HepG2 (cell line): Measurements from ENCODE around the gene DCDC2. TPM values are rescaled to one million over a fixed set of nuclear protein-coding genes. Genes with fewer than 3 reads are reported as not detected.

Source experiments
- CHCHD3 ChIP-seq: sonication (generic); formaldehyde crosslinking; IDR thresholded peaks from 2 replicates; pipeline ENCODE4 v1.8.0; 2022; ENCODE audit warnings: mild to moderate bottlenecking, missing genetic modification reagents, moderate library complexity
- MATR3 ChIP-seq: sonication (generic); formaldehyde crosslinking; IDR thresholded peaks from 2 replicates; pipeline ENCODE4 v1.4.0; 2020; ENCODE audit warnings: missing genetic modification reagents
- MEIS1 ChIP-seq: sonication (generic); formaldehyde crosslinking; IDR thresholded peaks from 2 replicates; pipeline ENCODE4 v1.9.0; 2021; ENCODE audit warnings: mild to moderate bottlenecking, missing genetic modification reagents, moderate library complexity, borderline replicate concordance
- NCOR1 ChIP-seq: fragments of 200-600 bp; sonication (generic); IDR thresholded peaks from 2 replicates; pipeline ENCODE4 v1.7.0; 2017; ENCODE audit warnings: antibody characterized with exemption, low read length, borderline replicate concordance
- NFE2 ChIP-seq: sonication (generic); formaldehyde crosslinking; IDR thresholded peaks from 2 replicates; pipeline ENCODE4 v1.4.0; 2020; ENCODE audit warnings: missing genetic modification reagents
- NR3C1 ChIP-seq: sonication (generic); formaldehyde crosslinking; IDR thresholded peaks from 2 replicates; pipeline ENCODE4 v1.4.0; 2020; ENCODE audit warnings: missing genetic modification reagents
- PITX1 ChIP-seq: sonication (generic); formaldehyde crosslinking; IDR thresholded peaks from 2 replicates; pipeline ENCODE4 v1.5.1; 2020; ENCODE audit warnings: mild to moderate bottlenecking, missing genetic modification reagents
- SETDB1 ChIP-seq: sonication (generic); formaldehyde crosslinking; IDR thresholded peaks from 2 replicates; pipeline ENCODE4 v1.5.1; 2020; ENCODE audit warnings: missing genetic modification reagents, mild to moderate bottlenecking, borderline replicate concordance
- SOX6 ChIP-seq, 2 experiments: fragments of 450-650 bp in 1 of 2; sonication (generic) in 1 of 2; formaldehyde crosslinking in 1 of 2; IDR thresholded peaks; 2 replicates each; pipeline versions ENCODE4 v1.4.0 to v1.6.1; 2017 to 2020; ENCODE audit warnings: antibody characterized with exemption in 1 of 2, mild to moderate bottlenecking in 1 of 2, missing genetic modification reagents in 1 of 2
- ZBTB33 ChIP-seq: sonication (generic); formaldehyde crosslinking; IDR thresholded peaks from 2 replicates; pipeline ENCODE4 v1.4.0; 2020; ENCODE audit warnings: missing genetic modification reagents
- ZNF138 ChIP-seq: sonication (generic); formaldehyde crosslinking; IDR thresholded peaks from 2 replicates; pipeline ENCODE4 v1.5.0; 2020; ENCODE audit warnings: mild to moderate bottlenecking, low read depth, missing genetic modification reagents
- ZNF232 ChIP-seq: sonication (generic); formaldehyde crosslinking; IDR thresholded peaks from 2 replicates; pipeline ENCODE4 v1.4.0; 2020; ENCODE audit warnings: missing genetic modification reagents, borderline replicate concordance
- ZNF329 ChIP-seq: sonication (generic); formaldehyde crosslinking; IDR thresholded peaks from 2 replicates; pipeline ENCODE4 v1.9.0; 2021; ENCODE audit warnings: low read depth, mild to moderate bottlenecking, missing genetic modification reagents
- ZNF761 ChIP-seq: sonication (generic); formaldehyde crosslinking; conservative IDR thresholded peaks from 2 replicates; pipeline ENCODE4 v1.4.0; 2020; ENCODE audit warnings: mild to moderate bottlenecking, missing genetic modification reagents
- polyA plus RNA-seq, 8 experiments: library from polyadenylated mRNA; depleted of rRNA in 3 of 8; stranded (reverse) in 7 of 8; unstranded in 1 of 8; fragments of >200 nt; fragmentation: Illumina TruSeq in 4 of 8; extraction: Trizol in 4 of 8; gene quantifications; 2 replicates each; pipeline versions ENCODE4 v1.2.1 to v1.2.3, GENCODE V29; 2011 to 2016; ENCODE audit warnings: low read depth in 4 of 8, missing spikeins in 1 of 8, mixed read lengths in 1 of 8; ENCODE audit not compliant: insufficient read depth in 1 of 8
- total RNA-seq, 5 experiments: library from RNA; depleted of rRNA; stranded (reverse); fragments of >200 nt; fragmentation: Illumina TruSeq; extraction: Trizol; gene quantifications; 2 replicates each; pipeline ENCODE4 v1.2.3, GENCODE V29; 2016; ENCODE audit warnings: low read depth in 1 of 5
- TF ChIP-seq, protein P1 (sequence below): sonication (generic); formaldehyde crosslinking; IDR thresholded peaks from 2 replicates; pipeline ENCODE4 v1.4.0; 2020; ENCODE audit warnings: missing genetic modification reagents, borderline replicate concordance
- TF ChIP-seq, protein P2 (sequence below): IDR thresholded peaks from 2 replicates; pipeline ENCODE4 v1.6.1; 2016
- TF ChIP-seq, protein P3 (sequence below): sonication (generic); formaldehyde crosslinking; IDR thresholded peaks from 2 replicates; pipeline ENCODE4 v1.5.0; 2020; ENCODE audit warnings: missing genetic modification reagents, mild to moderate bottlenecking, borderline replicate concordance
- TF ChIP-seq, protein P4 (sequence below): sonication (generic); formaldehyde crosslinking; IDR thresholded peaks from 2 replicates; pipeline ENCODE4 v1.8.0; 2022; ENCODE audit warnings: mild to moderate bottlenecking, missing genetic modification reagents, borderline replicate concordance

The DCDC2 gene
- total and polyA plus RNA-seq, 2 of the 13 experiments (the other 11 are each of a cell fraction or from before 2014, with no cell fraction given) = 9.0 to 36.2 TPM

DNA sequence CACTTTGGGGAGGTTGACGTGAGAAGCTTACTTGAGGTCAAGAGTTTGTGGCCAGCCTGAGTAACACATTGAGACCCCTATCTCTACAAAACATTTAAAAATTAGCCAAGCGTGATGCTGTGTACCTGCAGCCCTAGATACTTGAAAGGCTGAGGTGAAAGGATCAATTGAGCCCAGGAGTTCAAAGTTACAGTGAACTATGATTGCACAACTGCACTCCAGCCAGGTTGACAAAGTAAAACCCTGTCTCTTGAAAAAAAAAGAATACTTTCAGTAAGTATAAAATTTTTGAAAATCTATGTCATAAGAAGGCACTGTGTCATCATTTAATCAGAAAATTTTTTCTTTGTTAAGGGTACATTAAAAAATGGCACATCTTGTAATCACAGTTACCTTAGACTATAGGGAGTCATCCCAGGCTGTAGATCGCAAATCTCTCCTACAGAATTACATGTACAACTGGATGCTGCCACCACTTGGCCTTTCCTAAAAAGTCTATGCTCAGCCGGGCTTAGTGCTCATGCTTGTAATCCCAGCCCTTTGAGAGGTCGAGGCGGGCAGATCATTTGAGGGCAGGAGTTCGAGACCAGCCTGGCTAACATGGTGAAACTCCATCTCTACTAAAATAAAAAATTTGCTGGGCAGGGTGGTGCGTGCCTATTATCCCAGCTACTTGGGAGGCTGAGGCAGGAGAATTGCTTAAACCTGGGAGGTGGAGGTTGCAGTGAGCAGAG, 27.8 kb upstream of the DCDC2 start (continued):
- TF ChIP-seq ZNF232 (CRISPR knock-in tag) (no peak; the same call in 1 of the 2 replicates), CHCHD3 (CRISPR knock-in tag) (no peak), NFE2 (no peak), ZBTB33 (CRISPR knock-in tag) (peak; percentile 37; the same call in 1 of the 2 replicates), NR3C1 (CRISPR knock-in tag) (no peak), MATR3 (no peak), PITX1 (CRISPR knock-in tag) (peak; percentile 92), NCOR1 (peak; percentile 99), SETDB1 (CRISPR knock-in tag) (no peak), ZNF138 (no peak), ZNF329 (CRISPR knock-in tag) (no peak), SOX6 (IDR thresholded peaks at IDR 0.05) (no peak), SOX6 (CRISPR knock-in tag; IDR thresholded peaks at IDR 0.05) (peak; percentile 97), ZNF761 (CRISPR knock-in tag) (0 out of 2 replicates have a peak, but pooled peaks have one; percentile 41), MEIS1 (CRISPR knock-in tag) (peak; percentile 91; the same call in 1 of the 2 replicates)
- TF ChIP-seq, protein P1, sequence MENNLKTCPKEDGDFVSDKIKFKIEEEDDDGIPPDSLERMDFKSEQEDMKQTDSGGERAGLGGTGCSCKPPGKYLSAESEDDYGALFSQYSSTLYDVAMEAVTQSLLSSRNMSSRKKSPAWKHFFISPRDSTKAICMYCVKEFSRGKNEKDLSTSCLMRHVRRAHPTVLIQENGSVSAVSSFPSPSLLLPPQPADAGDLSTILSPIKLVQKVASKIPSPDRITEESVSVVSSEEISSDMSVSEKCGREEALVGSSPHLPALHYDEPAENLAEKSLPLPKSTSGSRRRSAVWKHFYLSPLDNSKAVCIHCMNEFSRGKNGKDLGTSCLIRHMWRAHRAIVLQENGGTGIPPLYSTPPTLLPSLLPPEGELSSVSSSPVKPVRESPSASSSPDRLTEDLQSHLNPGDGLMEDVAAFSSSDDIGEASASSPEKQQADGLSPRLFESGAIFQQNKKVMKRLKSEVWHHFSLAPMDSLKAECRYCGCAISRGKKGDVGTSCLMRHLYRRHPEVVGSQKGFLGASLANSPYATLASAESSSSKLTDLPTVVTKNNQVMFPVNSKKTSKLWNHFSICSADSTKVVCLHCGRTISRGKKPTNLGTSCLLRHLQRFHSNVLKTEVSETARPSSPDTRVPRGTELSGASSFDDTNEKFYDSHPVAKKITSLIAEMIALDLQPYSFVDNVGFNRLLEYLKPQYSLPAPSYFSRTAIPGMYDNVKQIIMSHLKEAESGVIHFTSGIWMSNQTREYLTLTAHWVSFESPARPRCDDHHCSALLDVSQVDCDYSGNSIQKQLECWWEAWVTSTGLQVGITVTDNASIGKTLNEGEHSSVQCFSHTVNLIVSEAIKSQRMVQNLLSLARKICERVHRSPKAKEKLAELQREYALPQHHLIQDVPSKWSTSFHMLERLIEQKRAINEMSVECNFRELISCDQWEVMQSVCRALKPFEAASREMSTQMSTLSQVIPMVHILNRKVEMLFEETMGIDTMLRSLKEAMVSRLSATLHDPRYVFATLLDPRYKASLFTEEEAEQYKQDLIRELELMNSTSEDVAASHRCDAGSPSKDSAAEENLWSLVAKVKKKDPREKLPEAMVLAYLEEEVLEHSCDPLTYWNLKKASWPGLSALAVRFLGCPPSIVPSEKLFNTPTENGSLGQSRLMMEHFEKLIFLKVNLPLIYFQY (CRISPR knock-in tag) = 0 out of 2 replicates have a peak, but pooled peaks have one; percentile 29
- TF ChIP-seq, protein P2, sequence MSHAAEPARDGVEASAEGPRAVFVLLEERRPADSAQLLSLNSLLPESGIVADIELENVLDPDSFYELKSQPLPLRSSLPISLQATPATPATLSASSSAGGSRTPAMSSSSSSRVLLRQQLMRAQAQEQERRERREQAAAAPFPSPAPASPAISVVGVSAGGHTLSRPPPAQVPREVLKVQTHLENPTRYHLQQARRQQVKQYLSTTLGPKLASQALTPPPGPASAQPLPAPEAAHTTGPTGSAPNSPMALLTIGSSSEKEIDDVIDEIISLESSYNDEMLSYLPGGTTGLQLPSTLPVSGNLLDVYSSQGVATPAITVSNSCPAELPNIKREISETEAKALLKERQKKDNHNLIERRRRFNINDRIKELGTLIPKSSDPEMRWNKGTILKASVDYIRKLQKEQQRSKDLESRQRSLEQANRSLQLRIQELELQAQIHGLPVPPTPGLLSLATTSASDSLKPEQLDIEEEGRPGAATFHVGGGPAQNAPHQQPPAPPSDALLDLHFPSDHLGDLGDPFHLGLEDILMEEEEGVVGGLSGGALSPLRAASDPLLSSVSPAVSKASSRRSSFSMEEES (CRISPR knock-in tag) = peak; percentile 76
- TF ChIP-seq, protein P3, sequence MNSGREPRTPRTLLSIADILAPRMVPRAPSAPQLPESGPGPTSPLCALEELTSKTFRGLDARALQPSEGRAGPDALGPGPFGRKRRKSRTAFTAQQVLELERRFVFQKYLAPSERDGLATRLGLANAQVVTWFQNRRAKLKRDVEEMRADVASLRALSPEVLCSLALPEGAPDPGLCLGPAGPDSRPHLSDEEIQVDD (CRISPR knock-in tag) = no peak
- TF ChIP-seq, protein P4, sequence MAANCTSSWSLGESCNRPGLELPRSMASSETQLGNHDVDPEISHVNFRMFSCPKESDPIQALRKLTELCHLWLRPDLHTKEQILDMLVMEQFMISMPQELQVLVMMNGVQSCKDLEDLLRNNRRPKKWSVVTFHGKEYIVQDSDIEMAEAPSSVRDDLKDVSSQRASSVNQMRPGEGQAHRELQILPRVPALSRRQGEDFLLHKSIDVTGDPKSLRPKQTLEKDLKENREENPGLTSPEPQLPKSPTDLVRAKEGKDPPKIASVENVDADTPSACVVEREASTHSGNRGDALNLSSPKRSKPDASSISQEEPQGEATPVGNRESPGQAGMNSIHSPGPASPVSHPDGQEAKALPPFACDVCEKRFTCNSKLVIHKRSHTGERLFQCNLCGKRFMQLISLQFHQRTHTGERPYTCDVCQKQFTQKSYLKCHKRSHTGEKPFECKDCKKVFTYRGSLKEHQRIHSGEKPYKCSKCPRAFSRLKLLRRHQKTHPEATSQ (CRISPR knock-in tag) = peak; percentile 77; the same call in 1 of the 2 replicates
